Choroid plexus epithelial cell (primary cell): ENCODE measurements around the gene MT1H.
A peak's percentile ranks its signal among the peaks of the same experiment; 100 is the strongest.

Source experiments
- DNase-seq: peaks from one replicate; pipeline ENCODE4 v3.0.0-alpha.2; 2010; ENCODE audit warnings: low read depth
- H3K4me3 ChIP-seq: 2 replicates; pipeline ENCODE4 v1.5.1; 2011; ENCODE audit warnings: low read depth, mild to moderate bottlenecking, control low read depth, low read length, moderate library complexity
- CTCF ChIP-seq: conservative IDR thresholded peaks from 2 replicates; pipeline ENCODE4 v1.5.1; 2011; ENCODE audit warnings: low read depth, mild to moderate bottlenecking, control low read depth, inconsistent platforms, low read length, moderate library complexity

Gene MT1H

GRCh38 chr16:56675685-56676210, 6.1 kb downstream of the MT1H start:
- no peak for TF ChIP-seq CTCF
- peak overlapping the region; percentile 30 for H3K4me3 ChIP-seq
- DNase-seq, result no peak

- no peak for DNase-seq
- TF ChIP-seq CTCF, result no peak
- no peak overlapping the region for H3K4me3 ChIP-seq
These were observed 7.9 kb downstream of the MT1H start for GRCh38 chr16:56677474-56677873.

DNA sequence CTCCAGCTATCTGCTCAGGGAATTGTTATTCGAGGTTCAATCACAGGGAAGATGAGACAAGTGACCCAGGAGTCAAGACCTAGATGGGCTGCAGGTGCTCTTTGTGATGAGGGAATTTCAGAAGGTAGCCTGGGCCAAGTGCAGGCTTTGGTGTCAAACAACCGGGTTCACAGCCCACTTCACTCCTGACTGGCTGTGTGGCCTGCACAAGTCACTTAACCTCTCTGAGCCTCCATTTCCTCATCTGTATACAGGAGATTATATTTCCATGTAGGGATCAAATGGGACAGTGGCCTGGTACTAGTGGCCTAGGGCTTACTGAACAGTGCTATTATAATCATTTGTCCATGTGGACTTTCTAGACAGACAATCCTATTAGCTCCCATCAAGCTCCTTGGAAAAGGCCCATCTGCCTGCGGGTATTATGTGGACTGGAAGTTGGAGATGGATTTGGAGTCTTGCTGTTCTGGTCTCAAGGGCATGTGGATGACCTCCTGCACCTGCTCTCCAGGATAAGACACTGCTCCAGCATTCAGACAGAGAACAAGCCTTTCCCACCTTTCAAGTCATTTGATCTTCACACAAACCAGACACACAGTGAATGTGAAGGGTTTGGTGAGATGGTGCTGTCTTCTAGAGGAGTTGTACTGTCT, 9.6 kb downstream of the MT1H start:
- DNase-seq, result no peak
- TF ChIP-seq CTCF, result no peak
- no peak overlapping the region for H3K4me3 ChIP-seq

DNA sequence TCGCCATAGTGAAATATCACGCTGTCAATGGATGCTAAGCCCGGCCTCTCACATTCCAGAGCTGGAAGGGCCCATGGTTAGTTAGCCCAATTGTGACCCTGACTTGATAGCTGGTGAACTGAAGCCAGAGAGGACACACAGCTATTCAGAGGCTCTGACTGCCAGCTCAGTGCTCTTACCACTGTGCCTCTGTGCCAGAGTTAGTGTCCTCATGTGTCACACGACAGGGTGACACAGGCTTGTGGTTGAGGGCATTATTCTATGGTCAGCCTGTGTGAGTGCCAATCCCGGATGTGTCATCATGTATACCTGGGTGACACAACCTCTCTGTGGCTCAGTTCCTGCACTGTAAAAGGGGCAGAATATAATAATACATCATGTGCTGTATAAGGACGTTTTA, 10.2 kb downstream of the MT1H start:
- no peak for DNase-seq
- no peak overlapping the region for H3K4me3 ChIP-seq
- no peak for TF ChIP-seq CTCF

DNA sequence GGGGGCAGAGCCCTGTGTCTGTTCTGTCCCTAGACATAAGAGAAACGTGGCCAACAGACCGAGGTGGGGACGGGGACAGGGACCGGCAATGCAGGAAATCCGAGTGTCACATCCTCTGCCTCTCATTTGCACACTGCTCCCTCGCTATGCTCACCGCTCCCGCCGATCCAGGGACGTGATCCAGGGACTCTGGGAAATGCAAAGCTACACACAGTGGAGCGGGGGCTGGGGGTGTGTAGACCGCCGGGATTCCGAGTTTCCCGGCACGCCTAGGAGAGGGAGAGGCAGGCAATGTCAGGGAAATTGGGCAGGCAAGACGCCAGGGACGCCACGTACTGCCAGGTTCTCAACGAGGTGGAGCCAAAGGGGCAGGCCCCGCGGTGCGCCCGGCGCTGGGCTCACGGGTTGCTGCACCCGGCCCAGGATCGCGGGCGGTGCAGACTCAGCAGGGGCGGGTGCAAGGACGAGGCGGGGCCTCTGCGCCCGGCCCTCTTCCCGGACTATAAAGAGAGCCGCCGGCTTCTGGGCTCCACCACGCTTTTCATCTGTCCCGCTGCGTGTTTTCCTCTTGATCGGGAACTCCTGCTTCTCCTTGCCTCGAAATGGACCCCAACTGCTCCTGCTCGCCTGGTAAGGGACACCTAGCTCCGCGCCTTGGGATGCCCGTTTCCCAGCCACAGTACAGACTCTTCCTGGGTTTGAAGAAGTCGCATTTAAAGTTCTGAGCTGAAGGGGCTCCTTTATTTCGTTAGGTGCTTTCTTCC, 12.5 kb downstream of the MT1H start, which contains the start of gene MT1X:
TSS of gene MT1X (plus strand) at position 532 of the 764 bp plus-strand sequence. CDS start at position 603, 71 bp downstream.
- peak within 1 kb of the TSS; percentile 69 for H3K4me3 ChIP-seq
- DNase-seq, result peak; percentile 88

DNA sequence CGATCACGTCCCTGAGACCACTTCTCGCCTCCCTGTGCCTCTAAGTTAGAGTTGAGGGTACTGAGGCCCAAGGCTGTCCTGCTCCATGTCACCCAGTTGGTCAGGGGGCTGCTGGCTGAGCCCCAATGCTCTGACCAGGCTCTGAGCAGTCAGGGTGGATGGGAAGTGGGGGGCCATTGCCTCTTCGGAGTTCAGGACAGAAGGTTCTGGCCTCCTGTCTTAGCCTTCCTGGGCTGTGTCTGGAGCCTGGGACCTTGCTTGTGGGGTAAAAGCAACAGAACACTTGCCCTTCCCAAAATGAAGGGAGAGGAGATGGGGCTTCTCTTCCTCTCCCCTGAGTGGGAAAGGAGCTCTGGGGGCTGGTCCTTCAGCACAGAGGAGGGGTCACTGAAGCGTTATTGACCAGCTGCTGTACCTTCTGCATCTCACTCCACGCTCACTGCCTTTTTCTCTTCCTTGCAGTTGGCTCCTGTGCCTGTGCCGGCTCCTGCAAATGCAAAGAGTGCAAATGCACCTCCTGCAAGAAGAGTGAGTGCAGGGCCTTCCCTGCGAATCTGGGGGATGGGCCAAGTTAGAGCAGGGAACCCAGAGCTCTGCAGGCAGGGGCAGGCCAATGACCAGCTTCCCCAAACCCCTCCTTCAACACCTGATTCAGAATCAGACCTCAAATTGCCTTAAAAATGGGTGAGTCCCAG, 13.2 kb downstream of the MT1H start:
- H3K4me3 ChIP-seq, result peak overlapping the region; percentile 69
- TF ChIP-seq CTCF, result no peak
- DNase-seq, result no peak

More for the DNA sequence above, 12.5 kb downstream of the MT1H start, which contains the start of gene MT1X:
- TF ChIP-seq CTCF, result no peak
